ENCODE data around the gene VWA1. TPM values are rescaled to one million over a fixed set of nuclear protein-coding genes. Genes with fewer than 3 reads are reported as not detected.
"Not testable (repeated sequence)": the region's sequence is repeated elsewhere in the genome, so short reads cannot be mapped to it uniquely, and the experiment has no call there.

The VWA1 gene
- total and polyA plus RNA-seq, 10 of the 15 experiments (the other 5 are each of a cell fraction or from before 2014, with no cell fraction given): 0.02 to 1.7 (median 0.32) TPM; not detected in 2

- TF ChIP-seq NKRF (conservative IDR thresholded peaks at IDR 0.05) (0 out of 2 replicates have a peak, but pooled peaks have one; percentile 36), SMARCA5 (IDR thresholded peaks at IDR 0.05) (0 out of 2 replicates have a peak, but pooled peaks have one; percentile 7), CBFB (IDR thresholded peaks at IDR 0.05; ENCODE audit: low read depth) (no peak), SIX5 (IDR thresholded peaks at IDR 0.05; ENCODE audit: low read depth, low read length, severe bottlenecking) (no peak)
Observed at GRCh38 chr1:1407636-1408318, 27.7 kb upstream of the VWA1 start (continued).

GRCh38 chr1:1410238-1410637 is 25.3 kb upstream of the VWA1 start:
- intact Hi-C loops (cut with micrococcal nuclease; ENCODE audit: unreplicated experiment); DNase-seq (ENCODE audit: low read depth, low spot score); H3K27ac ChIP-seq (ENCODE audit: control insufficient read depth, insufficient read depth); RAD21 ChIA-PET (ENCODE audit: unreplicated experiment); CTCF ChIA-PET; H2AFZ ChIP-seq (ENCODE audit: control insufficient read depth, low read depth, low read length); H4K20me1 ChIP-seq (ENCODE audit: control insufficient read depth, insufficient read depth); H3K9ac ChIP-seq (ENCODE audit: control insufficient read depth, insufficient read depth, low read length); H3K4me3 ChIP-seq; H3K4me2 ChIP-seq (ENCODE audit: control insufficient read depth, insufficient read depth); SMC1A ChIA-PET (ENCODE audit: uncharacterized antibody, unreplicated experiment); H3K27me3 ChIP-seq (replicated peaks in 1 of 2; ENCODE audit: control insufficient read depth in 2 of 2, insufficient read depth in 2 of 2, low read length in 1 of 2); in situ Hi-C loops (cut with MboI); H3K36me3 ChIP-seq (ENCODE audit: control insufficient read depth in 2 of 2, insufficient read depth in 2 of 2, low read length in 1 of 2); FAIRE-seq; ATAC-seq; BruUV-seq (replicated peaks): not testable (repeated sequence)
- H3K9me3 ChIP-seq (replicated peaks; ENCODE audit: control insufficient read depth, insufficient read depth, low read length): peaks cover 14% of the 10 kb centered on the region
- POLR2A ChIA-PET: interaction anchor here (1.0 to 1.1 kb wide), 2 partner anchors 11 kb away, joined by 3 read pairs; partner anchors contain the start of gene CCNL2
- peaks cover 44% of the 10 kb centered on the region for H3K79me2 ChIP-seq (ENCODE audit: control insufficient read depth, insufficient read depth, low read length)
- peaks cover 16% of the 10 kb centered on the region for H3K4me1 ChIP-seq (ENCODE audit: control insufficient read depth, insufficient read depth, low read length)
- 87% methylated on average over 8 of the region's 8 CpGs for WGBS (ENCODE audit: insufficient coverage, insufficient replicate concordance, low lambda C conversion rate, missing lambda C conversion rate)
